ENCODE measurements around the gene C10orf90. TPM values are rescaled to one million over a fixed set of nuclear protein-coding genes. Genes with fewer than 3 reads are reported as not detected.

C10orf90 gene
- total RNA-seq, 2 donors from 2014 or later, result not detected

DNA sequence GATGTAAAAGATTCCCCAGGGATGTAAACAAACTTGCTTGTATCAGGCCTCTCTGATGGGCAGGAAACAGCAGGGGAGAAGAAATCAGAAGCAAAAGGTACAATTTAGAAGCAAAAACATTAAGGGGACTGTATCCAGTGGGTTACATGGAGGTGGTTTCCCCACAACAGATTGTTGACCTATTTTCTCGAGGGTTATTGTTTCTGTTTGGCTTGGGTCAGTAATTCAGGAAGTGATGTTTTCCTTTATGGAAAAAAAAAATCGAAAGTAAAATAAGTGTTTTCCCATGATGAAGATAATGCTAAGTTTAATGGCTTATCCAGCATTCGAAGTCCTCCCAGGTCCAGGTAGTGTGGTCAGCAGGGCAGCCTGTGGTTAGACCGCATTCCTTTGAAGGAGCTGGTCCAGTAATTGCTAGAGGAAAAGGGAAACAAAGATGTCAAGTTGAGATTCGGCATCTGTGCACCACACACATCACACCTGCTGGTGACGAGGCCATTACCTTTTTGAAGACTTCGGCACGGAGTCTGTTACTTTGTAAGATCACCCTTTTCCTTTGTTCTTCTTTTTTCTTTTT lies 244.9 kb downstream of the C10orf90 start:
- Mint-ChIP-seq H3K4me1 (ENCODE audit: low read depth in 2 of 2) (peaks cover 0 to 10% of the 10 kb centered on the region in 2 donors), H3K36me3 (no peaks in the 10 kb centered on the region), H3K9me3 (peaks cover 8% of the 10 kb centered on the region), H3K4me3 (no peak overlapping the region), H3K27ac (no peak overlapping the region), H3K27me3 (peaks cover 0 to 26% of the 10 kb centered on the region in 2 donors)
- DNase-seq (ENCODE audit: low spot score) (no peak), ATAC-seq (no peak)

- no peak for ATAC-seq
- H3K9me3 Mint-ChIP-seq, result peaks cover 8% of the 10 kb centered on the region
- peaks cover 0 to 26% of the 10 kb centered on the region in 2 donors for H3K27me3 Mint-ChIP-seq
- H3K27ac Mint-ChIP-seq, result no peak overlapping the region
- H3K36me3 Mint-ChIP-seq, result no peaks in the 10 kb centered on the region
- H3K4me1 Mint-ChIP-seq (ENCODE audit: low read depth in 2 of 2), result peaks cover 0 to 10% of the 10 kb centered on the region in 2 donors
- DNase-seq (ENCODE audit: low spot score), result no peak
- H3K4me3 Mint-ChIP-seq, result no peak overlapping the region
These were observed 245.5 kb downstream of the C10orf90 start for GRCh38 chr10:126425032-126425431.

DNA sequence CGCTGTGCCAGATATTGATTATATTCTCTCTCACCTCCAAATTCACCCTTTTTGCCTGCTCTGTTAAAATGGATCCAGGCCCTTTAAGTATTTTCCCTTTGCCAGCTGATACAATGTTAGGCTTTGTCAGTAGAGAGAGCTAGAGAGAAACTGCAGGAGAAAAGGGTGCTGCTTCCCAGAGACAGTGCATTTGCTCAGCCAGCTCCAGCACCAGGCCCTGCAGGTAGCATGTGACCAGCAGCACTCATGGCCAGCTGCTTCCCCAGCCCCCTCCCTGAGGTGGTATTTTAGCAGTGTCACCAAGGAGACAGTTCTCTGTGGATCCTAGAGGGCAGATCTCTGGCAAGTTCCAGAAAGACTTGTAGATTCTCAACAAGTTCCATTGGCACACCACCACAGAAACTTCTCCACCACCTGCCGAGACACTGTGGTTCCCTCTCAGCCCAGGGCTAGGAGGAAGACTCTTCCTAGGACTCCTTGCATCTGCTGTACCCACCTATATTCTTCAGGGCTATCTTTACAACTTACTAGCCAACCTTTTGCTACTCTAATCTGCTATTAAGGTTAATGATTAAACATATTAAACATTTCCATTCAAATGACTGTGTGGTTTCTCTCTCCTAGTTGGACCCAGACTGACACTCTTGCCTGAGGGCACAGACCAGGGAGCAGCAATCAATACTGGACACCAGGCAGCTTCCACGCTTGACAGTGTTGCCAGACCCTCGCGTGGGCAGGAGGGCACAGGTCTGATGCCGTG lies 246.6 kb downstream of the C10orf90 start:
- H3K27me3 Mint-ChIP-seq, result peaks cover 7 to 21% of the 10 kb centered on the region in 2 donors
- H3K4me3 Mint-ChIP-seq, result no peak overlapping the region
- ATAC-seq (no peak), DNase-seq (ENCODE audit: low spot score) (no peak)
- peaks cover 0 to 10% of the 10 kb centered on the region in 2 donors for H3K4me1 Mint-ChIP-seq (ENCODE audit: low read depth in 2 of 2)
- H3K27ac Mint-ChIP-seq, result no peak overlapping the region
- H3K36me3 Mint-ChIP-seq, result peaks cover 5% of the 10 kb centered on the region
- peaks cover 10% of the 10 kb centered on the region for H3K9me3 Mint-ChIP-seq

- Mint-ChIP-seq H3K4me3 (no peak overlapping the region), H3K9me3 (peaks cover 12% of the 10 kb centered on the region), H3K27me3 (peaks cover 8 to 18% of the 10 kb centered on the region in 2 donors), H3K27ac (no peak overlapping the region), H3K4me1 (ENCODE audit: low read depth in 2 of 2) (peaks cover 0 to 10% of the 10 kb centered on the region in 2 donors), H3K36me3 (peaks cover 5% of the 10 kb centered on the region)
- ATAC-seq (no peak), DNase-seq (ENCODE audit: low spot score) (no peak)
These were observed 247.9 kb downstream of the C10orf90 start for GRCh38 chr10:126422567-126422966.

DNA sequence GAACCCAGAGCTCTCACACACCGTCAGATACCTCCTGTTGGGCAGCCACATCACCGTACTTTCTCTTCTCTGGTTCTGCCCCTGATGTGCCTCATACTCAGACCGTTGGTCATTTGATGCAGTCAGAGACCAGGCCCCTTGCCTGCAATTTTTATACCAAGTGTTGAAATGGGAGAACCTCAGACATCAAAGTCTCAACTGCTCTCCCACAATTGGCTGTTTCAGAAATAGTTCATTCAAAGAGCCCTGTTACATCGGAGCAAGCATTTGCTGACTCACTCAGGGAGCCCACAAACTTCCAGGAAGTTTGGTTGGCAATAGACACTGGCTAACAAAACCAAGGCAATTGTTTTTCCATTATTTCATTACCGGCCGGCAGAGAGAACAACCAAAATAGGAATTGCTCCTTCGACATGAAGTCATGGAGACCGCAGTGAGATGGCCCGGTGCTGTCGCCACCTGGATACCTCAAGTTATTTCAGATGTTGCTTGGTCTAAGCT lies 248.7 kb downstream of the C10orf90 start:
- no peak for ATAC-seq
- Mint-ChIP-seq H3K27ac (no peak overlapping the region), H3K4me3 (no peak overlapping the region)

DNA sequence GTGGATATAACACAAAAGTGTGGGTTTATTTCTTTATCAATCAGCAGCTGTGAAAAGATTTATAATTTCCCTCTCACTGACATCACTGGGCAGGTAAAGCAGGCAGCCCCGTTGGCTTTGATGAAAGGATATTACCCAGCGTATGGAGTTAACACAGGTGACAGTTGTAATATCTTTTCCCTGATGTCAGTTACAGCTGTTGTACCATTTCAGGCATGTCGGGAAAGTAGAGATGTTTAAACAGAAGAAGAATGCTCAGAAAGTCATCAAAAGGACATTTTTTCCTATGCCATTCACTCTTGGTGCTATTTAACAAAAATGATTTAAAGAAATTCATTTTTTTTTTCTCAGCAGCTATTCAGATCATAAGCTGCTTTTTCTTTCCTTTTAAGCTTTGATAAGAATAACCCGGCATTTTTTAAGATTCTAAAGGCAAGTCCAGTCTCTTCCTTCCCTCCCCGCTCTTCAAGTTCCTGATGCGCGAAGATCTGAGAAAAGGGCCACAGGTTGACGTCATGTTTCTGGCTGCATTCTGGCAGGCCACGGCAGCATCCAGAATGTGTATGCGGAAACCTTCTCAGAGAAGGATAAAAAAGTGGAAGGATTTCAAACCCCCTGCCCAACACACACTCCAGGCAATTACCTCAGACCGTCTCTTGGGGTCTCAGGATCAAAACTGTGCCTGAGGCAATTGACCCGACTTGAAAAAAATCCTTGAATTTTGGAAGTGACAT lies 249.8 kb downstream of the C10orf90 start:
- Mint-ChIP-seq H3K4me1 (ENCODE audit: low read depth in 2 of 2) (peaks cover 0 to 7% of the 10 kb centered on the region in 2 donors), H3K4me3 (no peak overlapping the region), H3K36me3 (peaks cover 5% of the 10 kb centered on the region), H3K27me3 (peaks cover 8 to 13% of the 10 kb centered on the region in 2 donors), H3K9me3 (peaks cover 12% of the 10 kb centered on the region), H3K27ac (no peak overlapping the region)
- ATAC-seq (no peak), DNase-seq (ENCODE audit: low spot score) (no peak)

More for the DNA sequence above, 248.7 kb downstream of the C10orf90 start:
- Mint-ChIP-seq H3K4me1 (ENCODE audit: low read depth in 2 of 2) (peaks cover 0 to 10% of the 10 kb centered on the region in 2 donors), H3K36me3 (peaks cover 5% of the 10 kb centered on the region), H3K27me3 (peaks cover 8 to 13% of the 10 kb centered on the region in 2 donors), H3K9me3 (peaks cover 12% of the 10 kb centered on the region)
- DNase-seq (ENCODE audit: low spot score), result no peak

DNA sequence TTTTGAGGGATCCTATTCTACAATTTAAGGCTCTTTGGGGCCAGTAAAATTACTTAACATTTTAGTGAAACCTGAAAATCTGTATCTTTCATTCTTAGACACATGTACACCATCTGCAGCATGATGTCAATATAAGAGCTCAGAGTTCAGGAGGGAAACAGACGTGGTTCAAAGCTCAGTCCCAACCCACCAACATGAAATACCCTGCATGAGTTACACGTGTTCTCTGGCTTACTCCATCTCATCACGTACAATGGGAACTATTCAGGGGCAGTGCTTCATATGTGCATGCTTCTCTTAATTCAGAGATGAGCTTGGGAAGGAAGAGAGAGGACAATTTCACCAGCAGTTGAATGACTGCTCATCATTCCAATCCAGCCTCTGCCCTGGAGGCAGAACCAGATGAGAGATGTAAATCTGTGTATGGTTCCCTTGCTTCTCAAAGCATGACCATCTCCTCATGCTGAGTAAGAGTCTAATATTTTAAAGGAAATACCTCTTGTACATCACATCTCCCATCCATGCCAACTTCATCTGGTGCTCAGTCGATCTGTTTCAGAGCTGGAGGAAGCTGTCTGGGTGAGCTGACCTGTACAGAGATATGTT lies 253.2 kb downstream of the C10orf90 start:
- H3K4me3 Mint-ChIP-seq, result no peak overlapping the region
- peaks cover 5% of the 10 kb centered on the region for H3K36me3 Mint-ChIP-seq
- no peaks in the 10 kb centered on the region for H3K4me1 Mint-ChIP-seq (ENCODE audit: low read depth in 2 of 2)
- DNase-seq (ENCODE audit: low spot score), result no peak
- peaks cover 6 to 8% of the 10 kb centered on the region in 2 donors for H3K27me3 Mint-ChIP-seq
- peaks cover 4% of the 10 kb centered on the region for H3K9me3 Mint-ChIP-seq
- H3K27ac Mint-ChIP-seq, result no peak overlapping the region
- no peak for ATAC-seq

GRCh38 chr10:126409821-126410220 lies 260.7 kb downstream of the C10orf90 start:
- no peaks in the 10 kb centered on the region for H3K9me3 Mint-ChIP-seq
- no peaks in the 10 kb centered on the region for H3K36me3 Mint-ChIP-seq
- no peak for DNase-seq (ENCODE audit: low spot score)
- H3K27ac Mint-ChIP-seq, result no peak overlapping the region
- peaks cover 8 to 10% of the 10 kb centered on the region in 2 donors for H3K27me3 Mint-ChIP-seq
- H3K4me1 Mint-ChIP-seq (ENCODE audit: low read depth in 2 of 2), result no peaks in the 10 kb centered on the region
- no peak for ATAC-seq
- H3K4me3 Mint-ChIP-seq, result no peak overlapping the region

DNA sequence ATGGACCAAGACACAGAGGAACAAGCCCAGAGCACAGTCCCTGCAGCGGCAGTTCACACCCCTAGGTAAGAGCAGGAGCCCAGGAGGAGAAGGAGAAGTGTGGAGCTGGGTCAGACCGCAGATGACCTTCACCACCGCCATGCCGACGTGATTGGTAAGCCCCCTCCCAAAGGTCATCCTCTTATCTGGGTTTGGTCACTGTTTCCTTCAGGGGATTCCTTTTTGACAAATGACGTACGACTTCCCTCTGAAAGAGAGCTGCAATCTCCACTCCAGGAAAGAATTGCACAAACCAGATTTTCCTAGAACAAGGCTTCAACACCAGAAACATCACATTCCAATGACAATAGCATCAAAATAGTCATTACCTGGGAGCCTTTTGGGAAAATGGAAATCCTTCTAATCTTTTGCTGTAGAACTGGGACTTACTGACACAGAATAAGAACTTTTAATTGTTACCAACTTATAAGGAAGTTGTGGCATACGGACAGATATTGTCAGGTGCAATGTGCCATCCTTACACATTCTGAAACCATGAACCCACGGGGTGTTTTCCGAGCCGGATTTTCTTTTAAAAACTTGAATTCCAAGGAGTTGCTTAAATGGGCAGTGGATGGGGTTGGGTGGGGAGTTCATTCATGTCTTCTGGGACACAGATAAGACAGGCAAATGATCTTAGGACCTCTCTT lies 261.4 kb downstream of the C10orf90 start:
- Mint-ChIP-seq H3K36me3 (no peaks in the 10 kb centered on the region), H3K9me3 (no peaks in the 10 kb centered on the region), H3K4me3 (no peak overlapping the region), H3K27me3 (peaks cover 6 to 10% of the 10 kb centered on the region in 2 donors), H3K27ac (no peak overlapping the region), H3K4me1 (ENCODE audit: low read depth in 2 of 2) (no peaks in the 10 kb centered on the region)
- DNase-seq (ENCODE audit: low spot score) (no peak), ATAC-seq (no peak)

DNA sequence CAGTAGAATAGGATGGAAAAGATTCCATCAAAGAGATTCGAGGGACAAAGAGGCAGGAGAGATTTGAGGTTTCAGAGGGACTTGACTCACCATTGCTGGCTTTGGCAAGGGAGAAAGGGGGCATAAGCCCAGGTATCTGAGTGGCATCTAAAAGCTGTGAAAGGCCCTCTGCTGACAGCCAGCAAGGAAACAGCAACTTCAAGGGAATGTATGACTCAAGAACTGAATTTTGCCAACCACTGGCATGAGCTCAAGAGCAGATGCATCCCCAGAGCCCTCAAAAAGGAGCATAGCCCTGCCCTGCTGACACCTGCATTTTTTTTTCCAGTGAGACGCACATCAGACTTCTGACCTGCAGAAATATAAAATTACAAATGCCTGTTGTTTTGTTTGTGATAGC lies 262.7 kb downstream of the C10orf90 start:
- Mint-ChIP-seq H3K4me3 (no peak overlapping the region), H3K36me3 (no peaks in the 10 kb centered on the region), H3K9me3 (no peaks in the 10 kb centered on the region), H3K27ac (no peak overlapping the region), H3K4me1 (ENCODE audit: low read depth in 2 of 2) (no peaks in the 10 kb centered on the region), H3K27me3 (peaks cover 6 to 10% of the 10 kb centered on the region in 2 donors)
- DNase-seq (ENCODE audit: low spot score) (no peak), ATAC-seq (no peak)

DNA sequence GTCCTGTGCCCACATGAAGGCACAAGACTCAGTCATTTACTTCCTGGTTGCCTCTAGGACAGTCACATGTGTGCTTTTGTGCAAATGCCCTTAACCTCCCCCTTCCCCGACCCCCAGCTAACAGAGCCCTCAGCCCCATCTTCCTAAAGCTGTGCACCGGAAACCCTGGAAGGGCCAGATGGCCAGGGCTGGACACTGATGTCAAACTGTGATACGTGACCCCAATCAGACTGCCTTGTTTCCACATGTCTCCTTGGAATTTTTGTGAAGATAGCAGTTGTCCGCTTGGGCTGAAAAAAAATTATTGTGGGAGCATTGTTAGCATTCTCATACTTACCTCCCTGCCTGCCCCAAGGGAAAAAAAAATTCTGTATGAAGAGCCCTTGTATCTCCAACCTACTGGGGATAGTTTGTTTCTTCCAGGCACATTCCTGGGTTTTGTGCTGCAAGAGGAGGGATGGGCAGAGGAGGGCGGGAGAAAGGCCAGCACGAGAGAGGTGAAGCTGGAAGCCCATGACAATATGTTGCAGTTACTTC lies 265.2 kb downstream of the C10orf90 start:
- Mint-ChIP-seq H3K27ac (no peak overlapping the region), H3K9me3 (no peaks in the 10 kb centered on the region)
- no peak for ATAC-seq

DNA sequence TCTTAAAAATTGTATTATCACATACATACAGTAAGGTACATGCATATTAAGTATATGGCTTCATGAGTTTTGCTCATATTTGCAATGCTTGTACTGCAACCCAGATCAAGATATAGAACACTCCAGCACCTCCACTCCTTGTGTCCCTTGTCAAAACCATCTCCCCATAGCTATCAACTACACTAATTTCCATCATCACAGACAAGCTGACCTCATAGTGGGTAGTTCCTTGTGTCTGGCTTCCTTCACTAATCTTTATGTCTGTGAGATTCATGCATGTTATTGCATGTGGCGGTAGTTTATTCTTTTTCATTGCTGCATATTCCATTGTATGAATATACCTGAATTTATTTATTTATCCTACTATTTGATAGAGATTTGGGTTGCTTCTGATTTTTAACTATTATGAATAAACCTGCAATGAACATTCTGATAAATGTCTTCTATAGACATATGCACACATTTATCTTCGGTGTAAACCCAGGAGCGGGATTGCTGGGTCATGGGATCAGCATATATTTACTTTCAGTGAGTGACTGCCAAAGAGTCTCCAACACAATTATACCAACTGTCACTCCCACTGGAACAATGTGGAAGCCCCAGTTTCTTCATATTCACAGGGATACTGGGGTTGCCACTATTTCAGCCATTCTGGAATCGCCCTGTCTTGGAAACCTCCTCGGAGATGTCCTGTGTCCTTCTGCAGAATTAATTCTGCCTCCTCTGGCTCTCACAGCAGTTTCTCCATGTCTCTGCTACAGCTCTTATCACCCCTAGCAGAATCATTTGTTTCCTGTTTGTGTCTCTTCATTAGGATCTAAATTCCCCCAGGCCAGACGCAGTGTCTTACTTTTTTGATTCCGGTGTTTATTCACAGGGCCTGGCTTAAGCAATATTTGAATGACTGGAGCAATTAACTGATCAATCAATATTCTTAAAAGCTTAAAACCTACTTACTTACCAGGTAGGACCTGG lies 267.5 kb downstream of the C10orf90 start:
- Mint-ChIP-seq H3K27ac (no peak overlapping the region), H3K4me3 (no peak overlapping the region), H3K36me3 (no peaks in the 10 kb centered on the region), H3K27me3 (peaks cover 0 to 9% of the 10 kb centered on the region in 2 donors), H3K4me1 (ENCODE audit: low read depth in 2 of 2) (no peaks in the 10 kb centered on the region), H3K9me3 (no peaks in the 10 kb centered on the region)
- ATAC-seq, result no peak
- no peak for DNase-seq (ENCODE audit: low spot score)

More for the DNA sequence above, 265.2 kb downstream of the C10orf90 start:
- Mint-ChIP-seq H3K36me3 (no peaks in the 10 kb centered on the region), H3K4me3 (no peak overlapping the region), H3K4me1 (ENCODE audit: low read depth in 2 of 2) (no peaks in the 10 kb centered on the region), H3K27me3 (peaks cover 6 to 10% of the 10 kb centered on the region in 2 donors)
- no peak for DNase-seq (ENCODE audit: low spot score)

Measured in natural killer cell treated with Interleukin-12 subunit alpha and Interleukin-12 subunit beta and Interleukin-15 and Interleukin-18, amount 100 ng/mL, for 72 hours (primary cell).